ENCODE data around the gene PBXIP1. TPM values are rescaled to one million over a fixed set of nuclear protein-coding genes. Genes with fewer than 3 reads are reported as not detected.
A peak's percentile ranks its signal among the peaks of the same experiment; 100 is the strongest.

PBXIP1 gene
- total and polyA plus RNA-seq, 7 donors, result 13.6 to 149 (median 77.7) TPM

GRCh38 chr1:155003766-155004351 lies 48.0 kb upstream of the PBXIP1 start:
- Histone ChIP-seq H3K27me3 (ENCODE audit: insufficient read depth in 3 of 3, low read length in 2 of 3) (no peaks in the 10 kb centered on the region), H3K4me1 (peaks cover 58% of the 10 kb centered on the region), H3K9me3 (no peaks in the 10 kb centered on the region), H3K36me3 (ENCODE audit: insufficient read depth in 1 of 2, low read depth in 1 of 2) (no peaks in the 10 kb centered on the region), H3K4me3 (peak overlapping the region; percentile 78), H3K27ac (peak overlapping the region; percentile 94)
- peak; percentile 86 to 91 for DNase-seq
- intact Hi-C loops (cut with DNase I), result loop anchor here (2.0 to 5.0 kb wide), 3 partner anchors 13 to 42 kb away; partner anchors contain the start of genes CKS1B (in 1 of the 2) and PYGO2 (in 1 of the 2)
- peak; percentile 37 to 39 (median 38) for ATAC-seq
- TF ChIP-seq, protein P1, sequence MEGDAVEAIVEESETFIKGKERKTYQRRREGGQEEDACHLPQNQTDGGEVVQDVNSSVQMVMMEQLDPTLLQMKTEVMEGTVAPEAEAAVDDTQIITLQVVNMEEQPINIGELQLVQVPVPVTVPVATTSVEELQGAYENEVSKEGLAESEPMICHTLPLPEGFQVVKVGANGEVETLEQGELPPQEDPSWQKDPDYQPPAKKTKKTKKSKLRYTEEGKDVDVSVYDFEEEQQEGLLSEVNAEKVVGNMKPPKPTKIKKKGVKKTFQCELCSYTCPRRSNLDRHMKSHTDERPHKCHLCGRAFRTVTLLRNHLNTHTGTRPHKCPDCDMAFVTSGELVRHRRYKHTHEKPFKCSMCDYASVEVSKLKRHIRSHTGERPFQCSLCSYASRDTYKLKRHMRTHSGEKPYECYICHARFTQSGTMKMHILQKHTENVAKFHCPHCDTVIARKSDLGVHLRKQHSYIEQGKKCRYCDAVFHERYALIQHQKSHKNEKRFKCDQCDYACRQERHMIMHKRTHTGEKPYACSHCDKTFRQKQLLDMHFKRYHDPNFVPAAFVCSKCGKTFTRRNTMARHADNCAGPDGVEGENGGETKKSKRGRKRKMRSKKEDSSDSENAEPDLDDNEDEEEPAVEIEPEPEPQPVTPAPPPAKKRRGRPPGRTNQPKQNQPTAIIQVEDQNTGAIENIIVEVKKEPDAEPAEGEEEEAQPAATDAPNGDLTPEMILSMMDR (IDR thresholded peaks at IDR 0.05), result no peak
- WGBS, 3 donors, result 0 to 1% (median 1%) methylated on average over 30 to 34 of the region's 34 CpGs

DNA sequence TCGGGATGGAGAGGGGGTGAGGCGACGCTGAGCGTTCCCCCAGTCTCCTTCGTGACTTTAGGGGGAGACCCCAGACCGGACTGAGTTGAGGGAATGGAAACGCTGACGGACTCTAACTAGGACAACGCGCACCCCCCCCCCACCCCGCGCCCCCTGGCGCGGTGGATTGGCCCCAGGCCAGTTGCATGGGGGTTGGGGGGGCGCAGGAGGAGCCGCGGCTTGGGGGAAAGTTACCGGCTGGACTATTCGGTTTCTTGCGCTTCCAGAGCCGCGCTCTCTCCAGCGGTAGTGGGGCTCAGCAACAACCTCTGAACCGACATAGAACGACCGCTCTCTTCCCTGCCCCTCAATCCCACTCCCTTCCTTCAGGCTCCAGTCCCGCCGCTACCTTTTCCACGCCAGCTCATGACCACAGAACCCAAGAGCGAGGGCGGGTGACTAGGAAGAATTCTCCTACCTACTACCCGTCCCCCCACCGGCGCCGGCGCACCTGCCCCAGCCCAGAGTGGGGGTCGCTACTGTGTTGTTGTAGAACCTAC lies 47.4 kb upstream of the PBXIP1 start:
- ATAC-seq, result no peak
- peak; percentile 56 to 77 for DNase-seq
- H3K27ac ChIP-seq, result peak overlapping the region; percentile 94
- 0 to 1% (median 1%) methylated on average over 34 to 37 of the region's 37 CpGs for WGBS, 3 donors
- no peaks in the 10 kb centered on the region for H3K9me3 ChIP-seq
- TF ChIP-seq, protein P1 (IDR thresholded peaks at IDR 0.05), result no peak
- H3K4me1 ChIP-seq, result peaks cover 52% of the 10 kb centered on the region
- no peaks in the 10 kb centered on the region for H3K36me3 ChIP-seq (ENCODE audit: insufficient read depth in 1 of 2, low read depth in 1 of 2)
- H3K4me3 ChIP-seq, result peak overlapping the region; percentile 78
- intact Hi-C loops (cut with DNase I), result loop anchor here (2.0 to 5.0 kb wide), 3 partner anchors 14 to 41 kb away; partner anchors contain the start of genes CKS1B (in 1 of the 2) and PYGO2 (in 1 of the 2)
- H3K27me3 ChIP-seq (ENCODE audit: insufficient read depth in 3 of 3, low read length in 2 of 3), result no peaks in the 10 kb centered on the region

- Histone ChIP-seq H3K4me1 (peaks cover 47% of the 10 kb centered on the region), H3K27me3 (ENCODE audit: insufficient read depth in 3 of 3, low read length in 2 of 3) (no peaks in the 10 kb centered on the region), H3K4me3 (peak within 1 kb of the TSS; percentile 78), H3K36me3 (ENCODE audit: insufficient read depth in 1 of 2, low read depth in 1 of 2) (no peaks in the 10 kb centered on the region), H3K9me3 (no peaks in the 10 kb centered on the region), H3K27ac (peak within 1 kb of the TSS; percentile 94)
- TF ChIP-seq, protein P1 (IDR thresholded peaks at IDR 0.05), result no peak
- DNase-seq (peak; percentile 60 to 82), ATAC-seq (peak; percentile 1 to 2 (median 1))
- intact Hi-C loops (cut with DNase I), result loop anchor here (2.0 to 5.0 kb wide), 3 partner anchors 14 to 40 kb away; partner anchors contain the start of genes CKS1B (in 1 of the 2) and PYGO2 (in 1 of the 2)
- WGBS, 3 donors, result 0 to 2% (median 1%) methylated on average over 18 to 35 of the region's 35 CpGs
Observed at GRCh38 chr1:155002464-155003226, 46.7 kb upstream of the PBXIP1 start, which contains the start of gene ZBTB7B. TSS of gene ZBTB7B (plus strand) at chr1:155002802. CDS start at chr1:155014661, 11,859 bp downstream.

DNA sequence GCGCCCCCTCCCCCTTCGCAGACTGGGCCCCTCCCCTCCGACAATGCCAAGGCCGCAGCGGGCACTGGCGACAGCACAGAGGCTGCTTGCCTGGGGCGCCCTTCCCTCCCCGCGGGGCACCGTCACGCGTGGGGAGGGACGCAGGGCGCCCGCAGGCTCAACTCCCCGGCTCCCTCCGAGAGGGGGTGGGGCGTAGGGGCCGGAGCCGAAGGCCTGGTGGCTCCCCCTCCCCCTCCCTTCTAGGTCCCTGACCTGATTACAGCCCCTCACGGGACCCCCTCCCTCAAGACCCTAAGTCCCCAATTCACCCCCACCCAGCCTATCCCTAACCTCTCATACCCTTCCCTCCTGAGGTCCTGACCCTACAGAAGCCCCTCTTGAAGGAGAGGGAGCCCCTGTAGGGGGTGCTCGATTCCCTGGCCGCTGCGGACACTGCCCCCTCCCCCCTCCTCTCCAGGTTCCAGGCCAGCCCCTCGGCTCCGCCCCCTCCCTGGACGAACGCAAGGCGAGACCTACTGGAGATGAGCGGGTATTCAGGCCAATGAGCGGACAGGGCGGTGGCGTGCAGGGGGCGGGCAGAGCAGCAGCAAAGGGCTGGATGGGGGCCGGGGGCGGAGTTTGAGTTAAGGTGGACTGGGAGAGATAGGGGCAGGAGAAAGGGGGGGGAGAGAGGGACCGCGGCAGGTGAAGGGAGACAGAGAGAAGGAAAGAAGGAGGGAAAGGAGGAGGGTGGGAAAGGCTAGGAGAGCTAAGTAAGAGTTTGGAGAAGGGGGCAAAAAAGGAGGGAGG lies 46.0 kb upstream of the PBXIP1 start:
- WGBS, 3 donors, result 0% methylated on average over 23 to 38 of the region's 38 CpGs
- ATAC-seq, result peak; percentile 71 to 75 (median 74)
- H3K4me1 ChIP-seq, result peaks cover 42% of the 10 kb centered on the region
- no peaks in the 10 kb centered on the region for H3K36me3 ChIP-seq (ENCODE audit: insufficient read depth in 1 of 2, low read depth in 1 of 2)
- peak overlapping the region; percentile 91 for H3K27ac ChIP-seq
- TF ChIP-seq, protein P1 (IDR thresholded peaks at IDR 0.05), result peak; percentile 26
- H3K27me3 ChIP-seq (ENCODE audit: insufficient read depth in 3 of 3, low read length in 2 of 3), result no peaks in the 10 kb centered on the region
- no peaks in the 10 kb centered on the region for H3K9me3 ChIP-seq
- intact Hi-C loops (cut with DNase I), result loop anchor here (2.0 to 5.0 kb wide), 3 partner anchors 15 to 40 kb away; partner anchors contain the start of genes CKS1B (in 1 of the 2) and PYGO2 (in 1 of the 2)
- peak; percentile 100 for DNase-seq
- H3K4me3 ChIP-seq, result peak overlapping the region; percentile 78
